ENCODE results near the gene PPEF2.

DNA sequence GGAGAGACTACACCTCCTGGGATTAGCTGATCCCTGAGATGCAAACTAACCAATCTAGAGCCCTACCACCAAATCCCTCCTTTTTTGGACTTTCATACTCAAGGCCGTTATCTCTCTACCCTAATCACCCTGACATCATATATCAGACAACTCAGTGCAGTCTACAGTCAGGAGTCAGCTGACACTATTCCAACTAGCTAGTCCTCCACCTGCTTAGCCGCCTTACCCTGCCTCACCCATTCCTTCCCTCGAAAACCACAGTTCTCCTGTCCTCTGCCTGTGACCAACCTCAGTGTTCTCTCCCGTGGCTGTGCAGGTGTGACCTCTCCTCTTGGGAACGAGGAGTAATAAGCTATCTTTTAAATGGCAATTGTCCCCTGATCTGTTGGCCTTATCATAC, 1.8 kb upstream of the PPEF2 start:
- TF ChIP-seq, protein P1, sequence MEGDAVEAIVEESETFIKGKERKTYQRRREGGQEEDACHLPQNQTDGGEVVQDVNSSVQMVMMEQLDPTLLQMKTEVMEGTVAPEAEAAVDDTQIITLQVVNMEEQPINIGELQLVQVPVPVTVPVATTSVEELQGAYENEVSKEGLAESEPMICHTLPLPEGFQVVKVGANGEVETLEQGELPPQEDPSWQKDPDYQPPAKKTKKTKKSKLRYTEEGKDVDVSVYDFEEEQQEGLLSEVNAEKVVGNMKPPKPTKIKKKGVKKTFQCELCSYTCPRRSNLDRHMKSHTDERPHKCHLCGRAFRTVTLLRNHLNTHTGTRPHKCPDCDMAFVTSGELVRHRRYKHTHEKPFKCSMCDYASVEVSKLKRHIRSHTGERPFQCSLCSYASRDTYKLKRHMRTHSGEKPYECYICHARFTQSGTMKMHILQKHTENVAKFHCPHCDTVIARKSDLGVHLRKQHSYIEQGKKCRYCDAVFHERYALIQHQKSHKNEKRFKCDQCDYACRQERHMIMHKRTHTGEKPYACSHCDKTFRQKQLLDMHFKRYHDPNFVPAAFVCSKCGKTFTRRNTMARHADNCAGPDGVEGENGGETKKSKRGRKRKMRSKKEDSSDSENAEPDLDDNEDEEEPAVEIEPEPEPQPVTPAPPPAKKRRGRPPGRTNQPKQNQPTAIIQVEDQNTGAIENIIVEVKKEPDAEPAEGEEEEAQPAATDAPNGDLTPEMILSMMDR (IDR thresholded peaks at IDR 0.05), result no peak
- no peak for TF ChIP-seq POLR2A (IDR thresholded peaks at IDR 0.05)
